ENCODE results near the gene LACC1. TPM values are rescaled to one million over a fixed set of nuclear protein-coding genes. Genes with fewer than 3 reads are reported as not detected.

LACC1 gene
- total RNA-seq, 4 donors from 2014 or later = 12.4 to 17.3 (median 14.8) TPM

- TF ChIP-seq CTCF (IDR thresholded peaks at IDR 0.05; ENCODE audit: low read depth) = no peak
These were observed 31.6 kb downstream of the LACC1 start for GRCh38 chr13:43911278-43911677.

GRCh38 chr13:43911871-43912270, 32.2 kb downstream of the LACC1 start:
- no peak for TF ChIP-seq CTCF (IDR thresholded peaks at IDR 0.05; ENCODE audit: low read depth)

GRCh38 chr13:43915451-43915850, 35.7 kb downstream of the LACC1 start:
- TF ChIP-seq CTCF (IDR thresholded peaks at IDR 0.05; ENCODE audit: low read depth) = no peak

GRCh38 chr13:43916828-43917227, 37.1 kb downstream of the LACC1 start:
- TF ChIP-seq CTCF (IDR thresholded peaks at IDR 0.05; ENCODE audit: low read depth) = no peak

- TF ChIP-seq CTCF (IDR thresholded peaks at IDR 0.05; ENCODE audit: low read depth) = no peak
These were observed 38.9 kb downstream of the LACC1 start for GRCh38 chr13:43918636-43919035.

GRCh38 chr13:43920965-43921674, 41.4 kb downstream of the LACC1 start:
- TF ChIP-seq CTCF (IDR thresholded peaks at IDR 0.05; ENCODE audit: low read depth) = no peak

GRCh38 chr13:43924549-43925245, 45.0 kb downstream of the LACC1 start:
- no peak for TF ChIP-seq CTCF (IDR thresholded peaks at IDR 0.05; ENCODE audit: low read depth)

Measured in subcutaneous adipose tissue (tissue), 4 donors.